T-cell (primary cell): ENCODE results near the gene FBRSL1. TPM values are rescaled to one million over a fixed set of nuclear protein-coding genes. Genes with fewer than 3 reads are reported as not detected.

Experiments used
- ATAC-seq, 4 experiments: fragments of 200-7000 bp in 3 of 4; fragments of 150-1000 bp in 1 of 4; cut with Tn5 transposase; replicated peaks in 1 of 4; 1 replicate in 3 of 4; 2 replicates in 1 of 4; pipeline ENCODE4 v1.10.0; 2021; ENCODE audit warnings: moderate library complexity in 3 of 4, mild to moderate bottlenecking in 2 of 4, moderate number of reproducible peaks in 1 of 4
- CTCF ChIA-PET, 2 donors: fragments of 300-600 bp; sonication (Branson Sonifier 250); formaldehyde crosslinking; loops; one replicate each; lab custom pipeline; 2022; ENCODE audit warnings: antibody characterized with exemption in 2 of 2; lab: Charles Lee
- POLR2A ChIA-PET, 2 donors: fragments of 300-600 bp; sonication (Branson Sonifier 250); formaldehyde crosslinking; loops; one replicate each; lab custom pipeline; 2022; ENCODE audit warnings: antibody characterized with exemption in 2 of 2; lab: Charles Lee
- DNase-seq, 35 experiments: peaks; one replicate each; pipeline versions ENCODE4 v3.0.0 to v3.0.0-alpha.2; 2013 to 2023
- H3K27ac ChIP-seq: one replicate; pipeline ENCODE4 v1.5.1; 2013; ENCODE audit warnings: low read length
- H3K27me3 ChIP-seq, 2 experiments: replicated peaks in 1 of 2; 1 replicate in 1 of 2; 2 replicates in 1 of 2; pipeline versions ENCODE4 v1.6.1 to v1.7.0; 2013; ENCODE audit warnings: low read length in 1 of 2, mixed read lengths in 1 of 2; ENCODE audit not compliant: control insufficient read depth in 2 of 2, insufficient read depth in 2 of 2; ENCODE audit errors: extremely low read depth in 1 of 2
- H3K36me3 ChIP-seq, 2 donors: 1 replicate in 1 of 2; 2 replicates in 1 of 2; pipeline versions ENCODE4 v1.6.1 to v1.7.0; 2013; ENCODE audit warnings: low read length in 1 of 2; ENCODE audit not compliant: control insufficient read depth in 2 of 2, insufficient read depth in 1 of 2; ENCODE audit errors: extremely low read depth in 1 of 2
- H3K4me1 ChIP-seq, 2 experiments: 1 replicate in 1 of 2; 2 replicates in 1 of 2; pipeline versions ENCODE4 v1.6.1 to v1.7.0; 2013; ENCODE audit warnings: low read length in 2 of 2, mixed read lengths in 1 of 2; ENCODE audit not compliant: insufficient read depth in 2 of 2, control insufficient read depth in 1 of 2; ENCODE audit errors: extremely low read depth in 1 of 2
- H3K4me3 ChIP-seq, 2 donors: 1 replicate in 1 of 2; 2 replicates in 1 of 2; pipeline versions ENCODE4 v1.5.1 to v1.7.0; 2013; ENCODE audit warnings: mild to moderate bottlenecking in 2 of 2, low read length in 1 of 2, moderate library complexity in 1 of 2; ENCODE audit not compliant: control insufficient read depth in 1 of 2; ENCODE audit errors: extremely low read depth in 1 of 2
- H3K9me3 ChIP-seq: 2 replicates; pipeline ENCODE4 v1.7.0; 2013
- H3K27ac Mint-ChIP-seq, 2 donors: one replicate each; pipeline ENCODE4 v1.8.0; 2020 to 2021; ENCODE audit warnings: mild to moderate bottlenecking in 2 of 2, mixed read lengths in 2 of 2
- H3K27me3 Mint-ChIP-seq, 2 donors: one replicate each; pipeline ENCODE4 v1.8.0; 2021 to 2022; ENCODE audit warnings: mixed read lengths in 2 of 2
- H3K36me3 Mint-ChIP-seq: one replicate; pipeline ENCODE4 v1.8.0; 2021; ENCODE audit warnings: mixed read lengths
- H3K4me1 Mint-ChIP-seq, 3 donors: one replicate each; pipeline ENCODE4 v1.8.0; 2020 to 2022; ENCODE audit warnings: mixed read lengths in 3 of 3, mild to moderate bottlenecking in 1 of 3
- H3K4me3 Mint-ChIP-seq, 3 donors: one replicate each; pipeline ENCODE4 v1.8.0; 2020 to 2022; ENCODE audit warnings: mild to moderate bottlenecking in 3 of 3, mixed read lengths in 3 of 3, moderate library complexity in 3 of 3
- H3K9me3 Mint-ChIP-seq, 3 donors: one replicate each; pipeline ENCODE4 v1.8.0; 2020 to 2022; ENCODE audit warnings: mixed read lengths in 3 of 3
- WGBS: methylation state at CpG from one replicate; pipeline ENCODE4 v1.1.5; 2013; ENCODE audit warnings: missing lambda C conversion rate; ENCODE audit not compliant: insufficient coverage; 5-methylcytosine and 5-hydroxymethylcytosine counted together
- total RNA-seq, 35 experiments: library from RNA in 6 of 35; stranded (reverse) in 6 of 35; fragments of 120-200 nt in 1 of 35; gene quantifications; one replicate each; pipeline versions ENCODE4 v1.2.1 to v1.2.4 and lab custom pipeline; 2013 to 2026

The FBRSL1 gene
- total RNA-seq, 5 donors from 2014 or later (not counting 1 experiment from before 2014, with no cell fraction given), result 82.1 to 114 (median 99.3) TPM

GRCh38 chr12:132444957-132445883 is 44.7 kb upstream of the FBRSL1 start:
- ChIA-PET POLR2A (no interaction called here), CTCF (interaction anchor here in 1 of 2 donors (0.6 kb wide), 1 partner anchor 41 kb away, joined by 3 read pairs; no protein-coding TSS in a partner anchor)
- Mint-ChIP-seq H3K4me3 (peak overlapping the region; percentile 80 to 93 (median 86)), H3K27ac (peak overlapping the region; percentile 100), H3K27me3 (no peaks in the 10 kb centered on the region), H3K4me1 (peaks cover 58 to 63% (median 62%) of the 10 kb centered on the region in 3 donors), H3K9me3 (no peaks in the 10 kb centered on the region), H3K36me3 (no peaks in the 10 kb centered on the region)
- WGBS, result 7% methylated on average over 16 of the region's 37 CpGs
- peak; percentile 78 to 95 (median 90) for ATAC-seq
- H3K27ac ChIP-seq, result peak overlapping the region; percentile 98
- H3K27me3 ChIP-seq, result no peaks in the 10 kb centered on the region
- H3K36me3 ChIP-seq, result no peaks in the 10 kb centered on the region
- peaks cover 36 to 82% of the 10 kb centered on the region in 2 experiments for H3K4me1 ChIP-seq
- H3K4me3 ChIP-seq, result peak overlapping the region in 1 of 2 donors; percentile 54
- H3K9me3 ChIP-seq, result no peaks in the 10 kb centered on the region
- DNase-seq, result peak; percentile 65 to 88 (median 80)

GRCh38 chr12:132445884-132446632 is 43.9 kb upstream of the FBRSL1 start:
- peak overlapping the region; percentile 98 for H3K27ac ChIP-seq
- H3K36me3 Mint-ChIP-seq, result no peaks in the 10 kb centered on the region
- no peaks in the 10 kb centered on the region for H3K9me3 Mint-ChIP-seq
- H3K36me3 ChIP-seq, result no peaks in the 10 kb centered on the region
- peaks cover 56 to 61% (median 59%) of the 10 kb centered on the region in 3 donors for H3K4me1 Mint-ChIP-seq
- peaks cover 43 to 90% of the 10 kb centered on the region in 2 experiments for H3K4me1 ChIP-seq
- WGBS, result 62% methylated on average over 38 of the region's 39 CpGs
- H3K27me3 ChIP-seq, result peaks cover 0 to 7% of the 10 kb centered on the region in 2 experiments
- DNase-seq, result peak in 34 of 35 experiments; percentile 35 to 84 (median 67)
- H3K9me3 ChIP-seq, result no peaks in the 10 kb centered on the region
- H3K4me3 ChIP-seq, result peak overlapping the region in 1 of 2 donors; percentile 54
- no peaks in the 10 kb centered on the region for H3K27me3 Mint-ChIP-seq
- peak overlapping the region; percentile 100 for H3K27ac Mint-ChIP-seq
- peak in 2 of 4 experiments; percentile 5 to 62 for ATAC-seq
- POLR2A ChIA-PET, result no interaction called here
- CTCF ChIA-PET, result interaction anchor here in 1 of 2 donors (0.6 kb wide), 1 partner anchor 40 kb away, joined by 3 read pairs; no protein-coding TSS in a partner anchor
- peak overlapping the region; percentile 80 to 93 (median 86) for H3K4me3 Mint-ChIP-seq

- 92% methylated on average over 7 of the region's 13 CpGs for WGBS
- peak overlapping the region; percentile 80 to 93 (median 86) for H3K4me3 Mint-ChIP-seq
These were observed 43.2 kb upstream of the FBRSL1 start for GRCh38 chr12:132446633-132447326.

GRCh38 chr12:132447327-132447720 is 42.6 kb upstream of the FBRSL1 start:
- POLR2A ChIA-PET, result no interaction called here
- Mint-ChIP-seq H3K9me3 (no peaks in the 10 kb centered on the region), H3K36me3 (no peaks in the 10 kb centered on the region), H3K4me3 (no peak overlapping the region), H3K27me3 (peaks cover 0 to 2% of the 10 kb centered on the region in 2 donors), H3K4me1 (peaks cover 56 to 60% (median 56%) of the 10 kb centered on the region in 3 donors), H3K27ac (peak overlapping the region in 1 of 2 donors; percentile 64)
- no peaks in the 10 kb centered on the region for H3K36me3 ChIP-seq
- CTCF ChIA-PET, result no interaction called here
- 92% methylated on average over 14 of the region's 14 CpGs for WGBS
- H3K27me3 ChIP-seq, result peaks cover 0 to 16% of the 10 kb centered on the region in 2 experiments
- no peak overlapping the region for H3K4me3 ChIP-seq
- ATAC-seq (no peak), DNase-seq (no peak)
- no peaks in the 10 kb centered on the region for H3K9me3 ChIP-seq
- no peak overlapping the region for H3K27ac ChIP-seq
- peaks cover 43 to 88% of the 10 kb centered on the region in 2 experiments for H3K4me1 ChIP-seq

More at GRCh38 chr12:132446633-132447326, 43.2 kb upstream of the FBRSL1 start:
- no peaks in the 10 kb centered on the region for H3K27me3 Mint-ChIP-seq
- H3K9me3 Mint-ChIP-seq, result no peaks in the 10 kb centered on the region
- Histone ChIP-seq H3K9me3 (no peaks in the 10 kb centered on the region), H3K4me1 (peaks cover 43 to 93% of the 10 kb centered on the region in 2 experiments), H3K27me3 (peaks cover 0 to 13% of the 10 kb centered on the region in 2 experiments), H3K27ac (peak overlapping the region; percentile 98), H3K36me3 (no peaks in the 10 kb centered on the region), H3K4me3 (peak overlapping the region in 1 of 2 donors; percentile 4)
- CTCF ChIA-PET, result no interaction called here
- peak overlapping the region; percentile 100 for H3K27ac Mint-ChIP-seq
- POLR2A ChIA-PET, result no interaction called here
- DNase-seq (no peak), ATAC-seq (no peak)
- H3K36me3 Mint-ChIP-seq, result no peaks in the 10 kb centered on the region
- peaks cover 57 to 59% (median 57%) of the 10 kb centered on the region in 3 donors for H3K4me1 Mint-ChIP-seq

- ATAC-seq (no peak), DNase-seq (peak in 1 of 35 experiments; percentile 32)
- Histone ChIP-seq H3K27ac (no peak overlapping the region), H3K36me3 (no peaks in the 10 kb centered on the region), H3K4me3 (no peak overlapping the region), H3K4me1 (peaks cover 43 to 85% of the 10 kb centered on the region in 2 experiments), H3K9me3 (no peaks in the 10 kb centered on the region), H3K27me3 (peaks cover 0 to 16% of the 10 kb centered on the region in 2 experiments)
- Mint-ChIP-seq H3K27me3 (peaks cover 0 to 6% of the 10 kb centered on the region in 2 donors), H3K4me1 (peaks cover 54 to 56% (median 55%) of the 10 kb centered on the region in 3 donors), H3K4me3 (no peak overlapping the region), H3K27ac (peak overlapping the region; percentile 55 to 64), H3K9me3 (no peaks in the 10 kb centered on the region), H3K36me3 (no peaks in the 10 kb centered on the region)
- ChIA-PET POLR2A (interaction anchor here in 1 of 2 donors (0.8 kb wide), 1 partner anchor 30 kb away, joined by 5 read pairs; no protein-coding TSS in a partner anchor), CTCF (no interaction called here)
- WGBS, result 54% methylated on average over 19 of the region's 23 CpGs
These were observed 42.1 kb upstream of the FBRSL1 start for GRCh38 chr12:132447731-132448462.
